Lower leg skin (tissue), 4 donors: ENCODE measurements around the gene TRIM34. TPM values are rescaled to one million over a fixed set of nuclear protein-coding genes. Genes with fewer than 3 reads are reported as not detected.

Experiments used
- DNase-seq, 2 donors: peaks; one replicate each; pipeline ENCODE4 v3.0.0-alpha.2; 2019; ENCODE audit warnings: low spot score in 2 of 2
- H3K4me3 ChIP-seq: fragments of 200-600 bp; sonication (generic); 2 replicates; pipeline ENCODE4 v1.5.1; 2017; ENCODE audit warnings: mild to moderate bottlenecking, low read depth; ENCODE audit not compliant: poor library complexity, severe bottlenecking
- POLR2A ChIP-seq, 2 donors: fragments of 450-650 bp; IDR thresholded peaks; one replicate each; pipeline ENCODE4 v1.6.1; 2016 to 2017; ENCODE audit warnings: antibody characterized with exemption in 2 of 2, mild to moderate bottlenecking in 1 of 2, moderate library complexity in 1 of 2
- WGBS, 2 donors: methylation state at CpG; one replicate each; pipeline ENCODE4 v1.1.5; 2018; 5-methylcytosine and 5-hydroxymethylcytosine counted together
- intact Hi-C: fragments of 100-400 bp; cut with DNase I; formaldehyde crosslinking; loops from one replicate; pipeline ENCODE4 v1.15.0; 2023; ENCODE audit warnings: low total_unique reads
- total RNA-seq, 4 donors: library from RNA; depleted of rRNA; stranded (reverse); fragments of >200 nt; gene quantifications; one replicate each; pipeline ENCODE4 v1.1.0, GENCODE V29; 2016
- TF ChIP-seq, protein P1 (sequence below), 3 donors: fragments of 450-650 bp; IDR thresholded peaks; one replicate each; pipeline ENCODE4 v1.5.1; 2016; ENCODE audit warnings: antibody characterized with exemption in 3 of 3, mild to moderate bottlenecking in 3 of 3, moderate library complexity in 2 of 3

The TRIM34 gene
- total RNA-seq, 4 donors from 2014 or later, result 2.7 to 10.3 (median 6.9) TPM

DNA sequence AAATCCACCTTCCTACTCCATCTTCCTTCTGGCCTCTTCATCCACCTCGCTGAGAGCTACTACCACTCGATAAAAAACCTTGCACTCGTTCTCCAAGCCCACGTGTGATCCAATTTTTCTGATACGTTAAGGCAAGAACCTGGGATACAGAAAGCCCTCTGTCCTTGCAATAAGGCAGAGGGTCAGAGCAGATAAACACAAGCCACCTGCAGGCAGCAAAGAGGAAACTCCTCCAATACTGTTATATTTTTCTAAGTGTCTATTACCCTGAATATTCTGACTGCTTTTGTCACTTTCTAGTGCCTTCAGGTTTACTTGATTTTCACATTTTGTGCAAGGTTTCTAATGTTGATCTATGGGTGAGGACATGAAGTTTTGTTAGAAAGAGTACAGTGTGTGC is 33.5 kb downstream of the TRIM34 start:
- intact Hi-C loops, result no loop called here
- DNase-seq, result no peak
- WGBS, 2 donors, result 92 to 94% methylated on average over 5 of the region's 5 CpGs
- TF ChIP-seq POLR2A (IDR thresholded peaks at IDR 0.05), result no peak
- TF ChIP-seq, protein P1, sequence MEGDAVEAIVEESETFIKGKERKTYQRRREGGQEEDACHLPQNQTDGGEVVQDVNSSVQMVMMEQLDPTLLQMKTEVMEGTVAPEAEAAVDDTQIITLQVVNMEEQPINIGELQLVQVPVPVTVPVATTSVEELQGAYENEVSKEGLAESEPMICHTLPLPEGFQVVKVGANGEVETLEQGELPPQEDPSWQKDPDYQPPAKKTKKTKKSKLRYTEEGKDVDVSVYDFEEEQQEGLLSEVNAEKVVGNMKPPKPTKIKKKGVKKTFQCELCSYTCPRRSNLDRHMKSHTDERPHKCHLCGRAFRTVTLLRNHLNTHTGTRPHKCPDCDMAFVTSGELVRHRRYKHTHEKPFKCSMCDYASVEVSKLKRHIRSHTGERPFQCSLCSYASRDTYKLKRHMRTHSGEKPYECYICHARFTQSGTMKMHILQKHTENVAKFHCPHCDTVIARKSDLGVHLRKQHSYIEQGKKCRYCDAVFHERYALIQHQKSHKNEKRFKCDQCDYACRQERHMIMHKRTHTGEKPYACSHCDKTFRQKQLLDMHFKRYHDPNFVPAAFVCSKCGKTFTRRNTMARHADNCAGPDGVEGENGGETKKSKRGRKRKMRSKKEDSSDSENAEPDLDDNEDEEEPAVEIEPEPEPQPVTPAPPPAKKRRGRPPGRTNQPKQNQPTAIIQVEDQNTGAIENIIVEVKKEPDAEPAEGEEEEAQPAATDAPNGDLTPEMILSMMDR (IDR thresholded peaks at IDR 0.05), result no peak
- no peak overlapping the region for H3K4me3 ChIP-seq

DNA sequence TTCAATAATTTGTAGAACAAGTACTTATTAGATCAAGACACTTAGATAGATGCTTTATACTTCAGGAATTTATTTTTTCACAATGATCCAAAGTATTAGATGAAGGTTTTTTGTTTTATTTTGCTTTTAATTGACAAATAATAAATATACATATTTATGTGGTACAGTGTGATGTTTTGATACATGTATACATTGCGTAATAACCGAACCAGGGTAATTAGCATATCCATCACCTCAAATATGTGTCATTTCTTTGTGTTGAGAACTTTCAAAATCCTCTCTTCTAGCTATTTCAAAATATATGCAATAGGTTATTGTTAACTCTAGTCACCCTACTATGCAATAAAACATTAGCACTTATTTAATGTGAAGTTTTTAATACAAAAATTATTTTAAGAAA is 38.7 kb downstream of the TRIM34 start:
- 90 to 94% methylated on average over 2 of the region's 2 CpGs for WGBS, 2 donors
- DNase-seq, result no peak
- intact Hi-C loops, result no loop called here
- no peak overlapping the region for H3K4me3 ChIP-seq
- TF ChIP-seq POLR2A (IDR thresholded peaks at IDR 0.05), result no peak

DNA sequence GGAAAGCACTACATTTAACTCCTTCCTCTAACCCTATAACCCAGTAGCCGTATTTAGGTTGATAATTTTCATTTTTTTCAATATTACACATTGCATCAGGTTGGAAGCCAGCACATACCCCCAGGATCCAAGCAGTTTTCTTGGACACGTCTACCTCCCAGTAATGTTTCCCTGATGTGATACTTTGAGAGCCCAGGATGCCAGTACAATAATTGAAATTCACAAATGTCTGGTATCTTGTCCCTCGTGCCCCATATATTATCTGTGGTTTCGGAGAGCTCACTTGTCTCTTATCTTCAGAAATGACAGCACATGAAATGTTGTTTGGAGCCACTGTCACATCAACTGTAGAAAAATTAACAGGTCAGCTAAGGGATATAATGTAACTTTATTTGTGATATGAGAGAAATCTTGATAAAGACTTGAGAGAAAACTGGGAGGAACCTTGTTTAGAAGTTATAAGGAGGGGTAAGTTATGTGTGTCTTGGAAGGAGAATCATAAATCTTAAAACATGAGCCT is 40.3 kb downstream of the TRIM34 start:
- intact Hi-C loops, result no loop called here
- TF ChIP-seq POLR2A (IDR thresholded peaks at IDR 0.05), result no peak
- TF ChIP-seq, protein P1 (IDR thresholded peaks at IDR 0.05), result no peak
- no peak for DNase-seq
- WGBS, 2 donors, result 86 to 90% methylated on average over 4 of the region's 4 CpGs
- H3K4me3 ChIP-seq, result no peak overlapping the region

DNA sequence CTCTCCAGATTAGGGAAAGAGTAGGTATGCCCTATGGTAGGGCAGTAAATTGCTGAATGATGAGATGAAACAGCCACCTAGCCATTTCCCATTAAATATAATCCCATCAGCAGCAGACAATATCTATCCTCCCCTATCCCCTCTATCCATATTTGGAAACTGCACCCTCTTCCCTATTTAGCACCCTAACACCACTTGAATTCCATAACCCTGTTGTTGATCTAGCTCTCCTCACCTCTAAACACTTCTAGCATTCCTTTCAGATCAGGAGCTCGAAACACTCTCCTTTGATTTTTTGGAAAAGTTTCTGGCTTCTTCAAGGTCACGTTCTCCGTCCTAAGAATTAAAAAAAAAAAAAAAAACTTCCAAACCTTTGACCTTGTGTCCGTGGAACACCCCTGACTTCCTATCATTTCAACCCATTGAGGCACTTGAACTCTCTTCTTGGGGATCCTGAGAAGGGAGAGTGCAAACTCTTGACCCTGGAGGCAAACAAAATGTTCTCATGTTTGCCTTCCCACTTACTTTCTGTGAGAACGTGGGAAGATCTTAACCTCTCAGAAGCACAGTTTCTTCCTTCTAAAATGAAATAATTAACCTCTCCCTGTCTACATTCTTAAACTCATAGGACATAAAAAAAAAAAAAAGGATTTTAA is 41.1 kb downstream of the TRIM34 start:
- intact Hi-C loops, result no loop called here
- TF ChIP-seq, protein P1 (IDR thresholded peaks at IDR 0.05), result no peak
- TF ChIP-seq POLR2A (IDR thresholded peaks at IDR 0.05), result no peak
- WGBS, 2 donors, result 84 to 88% methylated on average over 5 of the region's 5 CpGs

DNA sequence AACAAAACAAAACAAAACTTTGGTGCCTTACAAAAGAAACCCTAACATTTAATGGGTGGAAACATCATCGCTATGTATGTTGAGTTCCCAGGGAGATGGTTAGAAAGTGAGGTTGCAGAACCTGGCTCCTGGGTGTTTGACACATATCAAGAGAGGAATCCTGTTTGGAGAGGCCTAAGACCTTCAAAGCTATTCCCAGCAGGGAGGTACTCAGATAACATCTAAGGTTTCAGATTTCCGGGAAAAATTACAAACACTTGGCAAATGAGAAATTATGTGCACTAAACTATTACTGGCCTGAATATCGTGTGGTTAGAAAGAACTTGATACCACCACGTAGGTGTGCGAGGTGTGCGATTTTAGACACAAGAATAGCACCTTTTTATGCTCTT is 41.6 kb downstream of the TRIM34 start:
- intact Hi-C loops, result no loop called here
- H3K4me3 ChIP-seq, result no peak overlapping the region
- no peak for DNase-seq
- no peak for TF ChIP-seq POLR2A (IDR thresholded peaks at IDR 0.05)
- TF ChIP-seq, protein P1 (IDR thresholded peaks at IDR 0.05), result no peak
- 76 to 78% methylated on average over 6 of the region's 6 CpGs for WGBS, 2 donors

More for the DNA sequence above, 41.1 kb downstream of the TRIM34 start:
- H3K4me3 ChIP-seq, result no peak overlapping the region
- DNase-seq, result no peak

DNA sequence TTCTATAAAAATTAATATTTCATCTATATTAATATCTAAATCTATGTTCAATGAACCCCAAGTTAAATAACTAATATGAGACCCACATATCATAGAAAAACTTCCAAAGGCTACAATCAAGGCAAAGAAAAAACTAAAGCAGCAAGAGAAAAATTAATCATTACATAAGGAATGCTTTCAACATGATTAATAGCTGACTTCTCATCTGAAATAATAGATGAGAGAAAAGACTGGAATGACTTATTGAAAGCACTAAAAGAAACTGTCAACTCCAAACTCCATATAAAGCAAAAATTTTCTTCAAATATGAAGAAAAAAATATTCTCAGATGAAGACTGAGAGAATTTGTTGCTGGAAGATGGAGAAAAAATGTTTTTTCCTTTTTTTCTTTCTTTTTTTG is 47.0 kb downstream of the TRIM34 start:
- intact Hi-C loops, result no loop called here
- no peak overlapping the region for H3K4me3 ChIP-seq
- DNase-seq, result no peak
- TF ChIP-seq POLR2A (IDR thresholded peaks at IDR 0.05), result no peak
- TF ChIP-seq, protein P1 (IDR thresholded peaks at IDR 0.05), result no peak
